ENCODE results near the gene GM2A. TPM values are rescaled to one million over a fixed set of nuclear protein-coding genes. Genes with fewer than 3 reads are reported as not detected.

The GM2A gene
- total RNA-seq, 5 donors from 2014 or later (not counting 1 experiment from before 2014, with no cell fraction given) = 8.2 to 20.9 (median 11.5) TPM

- no peak overlapping the region for H3K27ac ChIP-seq (ENCODE audit: low read length)
- Mint-ChIP-seq H3K36me3 (no peaks in the 10 kb centered on the region), H3K27me3 (no peaks in the 10 kb centered on the region), H3K27ac (no peak overlapping the region), H3K9me3 (no peaks in the 10 kb centered on the region), H3K4me1 (peaks cover 0 to 2% (median 0%) of the 10 kb centered on the region in 3 donors), H3K4me3 (no peak overlapping the region)
- no peaks in the 10 kb centered on the region for H3K4me1 ChIP-seq (ENCODE audit: control insufficient read depth in 1 of 2, extremely low read depth in 1 of 2, insufficient read depth in 2 of 2, low read length in 2 of 2)
- 88% methylated on average over 2 of the region's 5 CpGs for WGBS (ENCODE audit: insufficient coverage)
- CTCF ChIA-PET = interaction anchor here in 1 of 2 donors (0.5 kb wide), 1 partner anchor 561 kb away, joined by 4 read pairs; no protein-coding TSS in a partner anchor
- DNase-seq = no peak
- POLR2A ChIA-PET = no interaction called here
- H3K27me3 ChIP-seq (replicated peaks in 1 of 2; ENCODE audit: control insufficient read depth in 2 of 2, extremely low read depth in 1 of 2, insufficient read depth in 2 of 2, low read length in 1 of 2) = no peaks in the 10 kb centered on the region
- no peaks in the 10 kb centered on the region for H3K36me3 ChIP-seq (ENCODE audit: control insufficient read depth in 2 of 2, extremely low read depth in 1 of 2, insufficient read depth in 1 of 2, low read length in 1 of 2)
- no peaks in the 10 kb centered on the region for H3K9me3 ChIP-seq
- no peak for ATAC-seq (replicated peaks in 1 of 4)
- H3K4me3 ChIP-seq (ENCODE audit: control insufficient read depth in 1 of 2, extremely low read depth in 1 of 2, low read length in 1 of 2) = no peak overlapping the region
Observed at GRCh38 chr5:151285683-151286082, 32.7 kb downstream of the GM2A start.

GRCh38 chr5:151286246-151286645 lies 33.3 kb downstream of the GM2A start:
- Histone ChIP-seq H3K27ac (ENCODE audit: low read length) (no peak overlapping the region), H3K27me3 (replicated peaks in 1 of 2; ENCODE audit: control insufficient read depth in 2 of 2, extremely low read depth in 1 of 2, insufficient read depth in 2 of 2, low read length in 1 of 2) (no peaks in the 10 kb centered on the region), H3K9me3 (no peaks in the 10 kb centered on the region), H3K36me3 (ENCODE audit: control insufficient read depth in 2 of 2, extremely low read depth in 1 of 2, insufficient read depth in 1 of 2, low read length in 1 of 2) (no peaks in the 10 kb centered on the region), H3K4me3 (ENCODE audit: control insufficient read depth in 1 of 2, extremely low read depth in 1 of 2, low read length in 1 of 2) (no peak overlapping the region), H3K4me1 (ENCODE audit: control insufficient read depth in 1 of 2, extremely low read depth in 1 of 2, insufficient read depth in 2 of 2, low read length in 2 of 2) (no peaks in the 10 kb centered on the region)
- Mint-ChIP-seq H3K9me3 (no peaks in the 10 kb centered on the region), H3K27me3 (no peaks in the 10 kb centered on the region), H3K4me3 (no peak overlapping the region), H3K36me3 (no peaks in the 10 kb centered on the region), H3K4me1 (peaks cover 0 to 2% (median 0%) of the 10 kb centered on the region in 3 donors), H3K27ac (no peak overlapping the region)
- WGBS (ENCODE audit: insufficient coverage) = no CpG with 5 or more reads among the region's 1 CpG
- ATAC-seq (replicated peaks in 1 of 4) (no peak), DNase-seq (no peak)
- POLR2A ChIA-PET = no interaction called here
- CTCF ChIA-PET = no interaction called here

GRCh38 chr5:151288180-151288579 lies 35.2 kb downstream of the GM2A start:
- H3K9me3 ChIP-seq = no peaks in the 10 kb centered on the region
- CTCF ChIA-PET = interaction anchor here (0.5 to 0.6 kb wide), 2 partner anchors 13 to 158 kb away, joined by 4 read pairs; no protein-coding TSS in a partner anchor

GRCh38 chr5:151293624-151294023 lies 40.6 kb downstream of the GM2A start:
- ATAC-seq (replicated peaks in 1 of 4) (no peak), DNase-seq (no peak)
- Histone ChIP-seq H3K36me3 (ENCODE audit: control insufficient read depth in 2 of 2, extremely low read depth in 1 of 2, insufficient read depth in 1 of 2, low read length in 1 of 2) (no peaks in the 10 kb centered on the region), H3K4me1 (ENCODE audit: control insufficient read depth in 1 of 2, extremely low read depth in 1 of 2, insufficient read depth in 2 of 2, low read length in 2 of 2) (no peaks in the 10 kb centered on the region), H3K27me3 (replicated peaks in 1 of 2; ENCODE audit: control insufficient read depth in 2 of 2, extremely low read depth in 1 of 2, insufficient read depth in 2 of 2, low read length in 1 of 2) (peaks cover 0 to 6% of the 10 kb centered on the region in 2 experiments), H3K27ac (ENCODE audit: low read length) (no peak overlapping the region), H3K9me3 (no peaks in the 10 kb centered on the region), H3K4me3 (ENCODE audit: control insufficient read depth in 1 of 2, extremely low read depth in 1 of 2, low read length in 1 of 2) (no peak overlapping the region)
- Mint-ChIP-seq H3K4me1 (peaks cover 0 to 10% (median 0%) of the 10 kb centered on the region in 3 donors), H3K27me3 (peaks cover under 1 to 8% of the 10 kb centered on the region in 2 donors), H3K9me3 (no peaks in the 10 kb centered on the region), H3K36me3 (no peaks in the 10 kb centered on the region), H3K4me3 (no peak overlapping the region), H3K27ac (no peak overlapping the region)
- ChIA-PET POLR2A (no interaction called here), CTCF (no interaction called here)
- 67% methylated on average over 4 of the region's 4 CpGs for WGBS (ENCODE audit: insufficient coverage)

More at GRCh38 chr5:151288180-151288579, 35.2 kb downstream of the GM2A start:
- Mint-ChIP-seq H3K27ac (no peak overlapping the region), H3K4me3 (no peak overlapping the region), H3K4me1 (peaks cover 0 to 2% (median 0%) of the 10 kb centered on the region in 3 donors), H3K27me3 (no peaks in the 10 kb centered on the region), H3K9me3 (no peaks in the 10 kb centered on the region), H3K36me3 (no peaks in the 10 kb centered on the region)
- no peaks in the 10 kb centered on the region for H3K27me3 ChIP-seq (replicated peaks in 1 of 2; ENCODE audit: control insufficient read depth in 2 of 2, extremely low read depth in 1 of 2, insufficient read depth in 2 of 2, low read length in 1 of 2)
- ATAC-seq (replicated peaks in 1 of 4) (peak in 1 of 4 experiments; percentile 33), DNase-seq (no peak)
- H3K4me1 ChIP-seq (ENCODE audit: control insufficient read depth in 1 of 2, extremely low read depth in 1 of 2, insufficient read depth in 2 of 2, low read length in 2 of 2) = no peaks in the 10 kb centered on the region
- WGBS (ENCODE audit: insufficient coverage) = no CpG with 5 or more reads among the region's 2 CpGs
- H3K36me3 ChIP-seq (ENCODE audit: control insufficient read depth in 2 of 2, extremely low read depth in 1 of 2, insufficient read depth in 1 of 2, low read length in 1 of 2) = no peaks in the 10 kb centered on the region
- POLR2A ChIA-PET = no interaction called here
- H3K27ac ChIP-seq (ENCODE audit: low read length) = no peak overlapping the region
- H3K4me3 ChIP-seq (ENCODE audit: control insufficient read depth in 1 of 2, extremely low read depth in 1 of 2, low read length in 1 of 2) = no peak overlapping the region

- DNase-seq (no peak), ATAC-seq (replicated peaks in 1 of 4) (no peak)
- H3K9me3 Mint-ChIP-seq = no peaks in the 10 kb centered on the region
- H3K4me1 Mint-ChIP-seq = peaks cover 0 to 10% (median 0%) of the 10 kb centered on the region in 3 donors
- Histone ChIP-seq H3K4me3 (ENCODE audit: control insufficient read depth in 1 of 2, extremely low read depth in 1 of 2, low read length in 1 of 2) (no peak overlapping the region), H3K27me3 (replicated peaks in 1 of 2; ENCODE audit: control insufficient read depth in 2 of 2, extremely low read depth in 1 of 2, insufficient read depth in 2 of 2, low read length in 1 of 2) (peaks cover 0 to 6% of the 10 kb centered on the region in 2 experiments), H3K9me3 (no peaks in the 10 kb centered on the region), H3K4me1 (ENCODE audit: control insufficient read depth in 1 of 2, extremely low read depth in 1 of 2, insufficient read depth in 2 of 2, low read length in 2 of 2) (no peaks in the 10 kb centered on the region), H3K27ac (ENCODE audit: low read length) (no peak overlapping the region), H3K36me3 (ENCODE audit: control insufficient read depth in 2 of 2, extremely low read depth in 1 of 2, insufficient read depth in 1 of 2, low read length in 1 of 2) (no peaks in the 10 kb centered on the region)
- ChIA-PET CTCF (no interaction called here), POLR2A (no interaction called here)
- no peak overlapping the region for H3K4me3 Mint-ChIP-seq
- no peaks in the 10 kb centered on the region for H3K36me3 Mint-ChIP-seq
- 85% methylated on average over 4 of the region's 5 CpGs for whole genome bisulfite sequencing (ENCODE audit: insufficient coverage)
- peaks cover 3 to 8% of the 10 kb centered on the region in 2 donors for H3K27me3 Mint-ChIP-seq
- no peak overlapping the region for H3K27ac Mint-ChIP-seq
Observed at GRCh38 chr5:151295138-151295537, 42.2 kb downstream of the GM2A start.

- Histone ChIP-seq H3K4me1 (ENCODE audit: control insufficient read depth in 1 of 2, extremely low read depth in 1 of 2, insufficient read depth in 2 of 2, low read length in 2 of 2) (no peaks in the 10 kb centered on the region), H3K27ac (ENCODE audit: low read length) (no peak overlapping the region), H3K27me3 (replicated peaks in 1 of 2; ENCODE audit: control insufficient read depth in 2 of 2, extremely low read depth in 1 of 2, insufficient read depth in 2 of 2, low read length in 1 of 2) (peaks cover 0 to 6% of the 10 kb centered on the region in 2 experiments), H3K9me3 (no peaks in the 10 kb centered on the region), H3K36me3 (ENCODE audit: control insufficient read depth in 2 of 2, extremely low read depth in 1 of 2, insufficient read depth in 1 of 2, low read length in 1 of 2) (no peaks in the 10 kb centered on the region), H3K4me3 (ENCODE audit: control insufficient read depth in 1 of 2, extremely low read depth in 1 of 2, low read length in 1 of 2) (no peak overlapping the region)
- no peak for DNase-seq
- Mint-ChIP-seq H3K4me3 (no peak overlapping the region), H3K27me3 (peaks cover 7 to 9% of the 10 kb centered on the region in 2 donors), H3K27ac (no peak overlapping the region), H3K9me3 (no peaks in the 10 kb centered on the region), H3K36me3 (no peaks in the 10 kb centered on the region), H3K4me1 (peaks cover 0 to 10% (median 0%) of the 10 kb centered on the region in 3 donors)
- ChIA-PET CTCF (no interaction called here), POLR2A (no interaction called here)
- WGBS (ENCODE audit: insufficient coverage) = 92% methylated on average over 2 of the region's 7 CpGs
- ATAC-seq (replicated peaks in 1 of 4) = no peak
Observed at GRCh38 chr5:151295791-151296477, 42.9 kb downstream of the GM2A start.

All from T-cell (primary cell).